ENCODE results near the gene PARN.
"Not testable (repeated sequence)": the region's sequence is repeated elsewhere in the genome, so short reads cannot be mapped to it uniquely, and the experiment has no call there.

The PARN gene

GRCh38 chr16:14401711-14402061 lies 228.4 kb downstream of the PARN start:
- H3K27me3 ChIP-seq (ENCODE audit: insufficient read depth, low read depth); H3K36me3 ChIP-seq (ENCODE audit: insufficient read depth); H3K79me2 ChIP-seq (ENCODE audit: insufficient read depth, low read depth); H3K4me3 ChIP-seq (IDR thresholded peaks at IDR 0.05; ENCODE audit: insufficient read depth, low read depth, low read length); H3K27ac ChIP-seq; H4K20me1 ChIP-seq (ENCODE audit: insufficient read depth); H2AFZ ChIP-seq (ENCODE audit: low read depth); H3K4me2 ChIP-seq; H3K9ac ChIP-seq: not testable (repeated sequence)
- H3K4me1 ChIP-seq (ENCODE audit: low read depth, poor library complexity, severe bottlenecking), result peaks cover 50% of the 10 kb centered on the region

GRCh38 chr16:14400978-14401710 lies 228.9 kb downstream of the PARN start:
- H4K20me1 ChIP-seq (ENCODE audit: insufficient read depth); H3K9ac ChIP-seq; H3K4me2 ChIP-seq; H2AFZ ChIP-seq (ENCODE audit: low read depth); H3K79me2 ChIP-seq (ENCODE audit: insufficient read depth, low read depth); H3K4me3 ChIP-seq (IDR thresholded peaks at IDR 0.05; ENCODE audit: insufficient read depth, low read depth, low read length); H3K27ac ChIP-seq; H3K27me3 ChIP-seq (ENCODE audit: insufficient read depth, low read depth); H3K36me3 ChIP-seq (ENCODE audit: insufficient read depth): not testable (repeated sequence)
- peaks cover 46% of the 10 kb centered on the region for H3K4me1 ChIP-seq (ENCODE audit: low read depth, poor library complexity, severe bottlenecking)

- Histone ChIP-seq H3K4me1 (ENCODE audit: low read depth, poor library complexity, severe bottlenecking) (peaks cover 53% of the 10 kb centered on the region), H2AFZ (ENCODE audit: low read depth) (no peak overlapping the region), H3K79me2 (ENCODE audit: insufficient read depth, low read depth) (no peaks in the 10 kb centered on the region), H3K4me2 (no peak overlapping the region), H3K27ac (no peak overlapping the region), H3K36me3 (ENCODE audit: insufficient read depth) (no peaks in the 10 kb centered on the region), H3K27me3 (ENCODE audit: insufficient read depth, low read depth) (no peaks in the 10 kb centered on the region), H3K4me3 (IDR thresholded peaks at IDR 0.05; ENCODE audit: insufficient read depth, low read depth, low read length) (no peak overlapping the region), H4K20me1 (ENCODE audit: insufficient read depth) (no peaks in the 10 kb centered on the region), H3K9ac (no peak overlapping the region)
- no peak for TF ChIP-seq CTCF (conservative IDR thresholded peaks at IDR 0.05; ENCODE audit: low read depth, low read length)
Measured at GRCh38 chr16:14400285-14400977, 229.6 kb downstream of the PARN start.

DNA sequence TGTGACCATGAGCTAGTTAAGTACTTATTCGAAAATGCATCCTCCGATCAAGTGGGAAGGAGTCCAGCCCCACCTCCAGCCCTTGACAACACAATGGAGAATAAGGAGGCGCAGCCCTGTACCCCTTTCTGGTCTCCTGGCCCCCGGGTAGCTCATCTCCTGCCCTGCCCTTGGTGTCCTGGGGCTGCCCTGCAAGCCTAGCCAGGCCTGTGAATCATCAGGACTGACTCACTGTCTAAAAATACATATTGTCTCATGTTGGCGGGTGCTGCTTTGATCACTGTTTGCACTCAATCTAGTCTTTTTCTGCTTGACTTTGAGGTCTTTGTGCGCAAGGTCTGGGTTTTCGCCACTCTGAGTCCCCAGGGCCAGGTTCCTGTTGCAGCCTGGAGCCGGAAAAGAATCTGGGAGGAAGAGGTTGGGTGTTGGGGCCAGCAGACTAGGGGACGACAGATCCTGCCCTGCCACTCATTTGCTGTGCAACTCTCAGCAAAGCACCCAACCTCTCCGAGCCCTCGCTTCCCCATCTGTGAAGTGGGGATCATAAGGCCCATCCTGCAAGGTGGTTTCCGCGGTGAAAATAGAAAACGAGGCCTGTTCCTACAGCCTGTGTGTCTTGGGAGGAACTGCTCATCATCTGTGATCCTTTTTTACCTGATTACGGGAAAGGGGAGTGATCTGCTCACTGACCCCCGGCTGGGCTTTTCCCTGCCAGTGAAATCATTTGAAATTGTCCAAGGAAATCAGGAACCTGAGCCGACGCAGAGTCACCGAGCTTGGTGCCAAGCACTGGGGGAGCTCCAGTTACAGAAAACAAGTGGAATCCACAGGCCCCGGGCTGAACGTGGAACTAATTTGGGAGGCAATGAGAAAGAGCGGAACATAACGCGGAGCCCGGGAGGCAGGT lies 230.4 kb downstream of the PARN start:
- no peak for TF ChIP-seq CTCF (conservative IDR thresholded peaks at IDR 0.05; ENCODE audit: low read depth, low read length)
- peak overlapping the region; percentile 71 for H3K4me2 ChIP-seq
- no peak overlapping the region for H3K4me3 ChIP-seq (IDR thresholded peaks at IDR 0.05; ENCODE audit: insufficient read depth, low read depth, low read length)
- peak overlapping the region; percentile 66 for H3K27ac ChIP-seq
- no peaks in the 10 kb centered on the region for H3K79me2 ChIP-seq (ENCODE audit: insufficient read depth, low read depth)
- no peaks in the 10 kb centered on the region for H3K27me3 ChIP-seq (ENCODE audit: insufficient read depth, low read depth)
- H4K20me1 ChIP-seq (ENCODE audit: insufficient read depth), result no peaks in the 10 kb centered on the region
- peak overlapping the region; percentile 44 for H2AFZ ChIP-seq (ENCODE audit: low read depth)
- no peaks in the 10 kb centered on the region for H3K36me3 ChIP-seq (ENCODE audit: insufficient read depth)
- H3K4me1 ChIP-seq (ENCODE audit: low read depth, poor library complexity, severe bottlenecking), result peaks cover 47% of the 10 kb centered on the region
- H3K9ac ChIP-seq, result no peak overlapping the region

DNA sequence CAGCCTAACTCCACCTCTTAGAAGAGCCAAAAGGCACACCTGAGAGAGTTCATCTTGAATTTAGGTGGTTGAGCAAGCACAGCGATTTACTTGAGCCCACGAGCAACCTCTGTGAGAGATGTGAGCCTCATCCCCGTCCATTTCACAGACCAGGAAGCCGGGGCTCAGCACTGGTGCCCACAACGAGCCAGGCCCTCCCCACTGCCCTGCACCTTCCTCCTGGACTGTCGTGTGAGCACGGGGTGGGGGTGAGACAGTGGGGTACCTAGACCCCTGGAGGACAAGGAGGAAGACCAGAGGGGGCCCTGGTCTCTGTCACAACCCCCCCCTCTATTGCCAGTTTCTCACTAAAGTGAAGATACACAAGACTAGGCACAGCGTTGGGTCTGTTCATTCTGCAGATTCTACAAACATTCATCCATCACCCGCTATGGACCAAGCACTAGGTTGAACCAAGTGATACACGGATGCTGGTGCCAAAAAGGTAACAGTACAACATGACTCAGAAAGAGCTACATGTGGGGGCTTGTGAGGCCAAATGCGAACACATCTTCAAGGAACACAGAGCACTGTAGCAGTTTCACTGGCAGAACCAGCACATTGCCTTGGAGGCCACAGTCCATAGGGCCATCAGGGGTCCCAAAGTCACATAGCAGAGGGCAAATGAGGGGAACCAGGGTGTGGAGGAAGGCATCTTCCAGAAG lies 231.9 kb downstream of the PARN start:
- Histone ChIP-seq H3K9ac (no peak overlapping the region), H3K4me1 (ENCODE audit: low read depth, poor library complexity, severe bottlenecking) (peaks cover 47% of the 10 kb centered on the region), H3K4me2 (peak overlapping the region; percentile 71; the same call in 1 of the 2 replicates), H3K4me3 (IDR thresholded peaks at IDR 0.05; ENCODE audit: insufficient read depth, low read depth, low read length) (no peak overlapping the region), H2AFZ (ENCODE audit: low read depth) (peak overlapping the region; percentile 44; the same call in 1 of the 2 replicates), H4K20me1 (ENCODE audit: insufficient read depth) (no peaks in the 10 kb centered on the region), H3K27me3 (ENCODE audit: insufficient read depth, low read depth) (no peaks in the 10 kb centered on the region), H3K36me3 (ENCODE audit: insufficient read depth) (no peaks in the 10 kb centered on the region), H3K79me2 (ENCODE audit: insufficient read depth, low read depth) (no peaks in the 10 kb centered on the region), H3K27ac (peak overlapping the region; percentile 66; the same call in 1 of the 2 replicates)
- no peak for TF ChIP-seq CTCF (conservative IDR thresholded peaks at IDR 0.05; ENCODE audit: low read depth, low read length)

- H3K27me3 ChIP-seq (ENCODE audit: insufficient read depth, low read depth); H2AFZ ChIP-seq (ENCODE audit: low read depth); H3K4me2 ChIP-seq; H3K9ac ChIP-seq; H3K79me2 ChIP-seq (ENCODE audit: insufficient read depth, low read depth); H3K36me3 ChIP-seq (ENCODE audit: insufficient read depth); H3K4me3 ChIP-seq (IDR thresholded peaks at IDR 0.05; ENCODE audit: insufficient read depth, low read depth, low read length); H4K20me1 ChIP-seq (ENCODE audit: insufficient read depth); H3K27ac ChIP-seq: not testable (repeated sequence)
- peaks cover 56% of the 10 kb centered on the region for H3K4me1 ChIP-seq (ENCODE audit: low read depth, poor library complexity, severe bottlenecking)
Measured at GRCh38 chr16:14395710-14396304, 234.3 kb downstream of the PARN start.

Measured in KMS-11 (cell line).